Cardiac fibroblast (primary cell): Measurements from ENCODE around the gene PAFAH1B1.

Experiments
- DNase-seq, 2 donors: peaks; one replicate each; pipeline versions ENCODE4 v3.0.0 to v3.0.0-alpha.2; 2010; ENCODE audit warnings: low read depth in 2 of 2
- H3K4me3 ChIP-seq, 2 donors: replicated peaks in 1 of 2; 1 replicate in 1 of 2; 2 replicates in 1 of 2; pipeline ENCODE4 v1.5.1; 2011; ENCODE audit warnings: low read depth in 2 of 2, low read length in 2 of 2, mild to moderate bottlenecking in 2 of 2, moderate library complexity in 1 of 2
- CTCF ChIP-seq: IDR thresholded peaks from one replicate; pipeline ENCODE4 v1.5.1; 2011; ENCODE audit warnings: low read depth, mild to moderate bottlenecking, low read length, inconsistent platforms

Gene PAFAH1B1

GRCh38 chr17:2691069-2691871, 97.8 kb downstream of the PAFAH1B1 start:
- H3K4me3 ChIP-seq = no peak overlapping the region
- TF ChIP-seq CTCF = no peak
- no peak for DNase-seq

GRCh38 chr17:2691965-2692780, 98.7 kb downstream of the PAFAH1B1 start:
- H3K4me3 ChIP-seq = no peak overlapping the region
- no peak for DNase-seq
- TF ChIP-seq CTCF = no peak

- DNase-seq = no peak
Measured at GRCh38 chr17:2692781-2693135, 99.3 kb downstream of the PAFAH1B1 start.

GRCh38 chr17:2693561-2694380, 100.3 kb downstream of the PAFAH1B1 start:
- no peak overlapping the region for H3K4me3 ChIP-seq
- no peak for DNase-seq
- TF ChIP-seq CTCF = no peak

More at GRCh38 chr17:2692781-2693135, 99.3 kb downstream of the PAFAH1B1 start:
- no peak for TF ChIP-seq CTCF
- no peak overlapping the region for H3K4me3 ChIP-seq

GRCh38 chr17:2694381-2695242, 101.2 kb downstream of the PAFAH1B1 start:
- DNase-seq = no peak
- no peak for TF ChIP-seq CTCF
- H3K4me3 ChIP-seq = no peak overlapping the region
